ENCODE results near the gene FAM13A.

FAM13A gene

DNA sequence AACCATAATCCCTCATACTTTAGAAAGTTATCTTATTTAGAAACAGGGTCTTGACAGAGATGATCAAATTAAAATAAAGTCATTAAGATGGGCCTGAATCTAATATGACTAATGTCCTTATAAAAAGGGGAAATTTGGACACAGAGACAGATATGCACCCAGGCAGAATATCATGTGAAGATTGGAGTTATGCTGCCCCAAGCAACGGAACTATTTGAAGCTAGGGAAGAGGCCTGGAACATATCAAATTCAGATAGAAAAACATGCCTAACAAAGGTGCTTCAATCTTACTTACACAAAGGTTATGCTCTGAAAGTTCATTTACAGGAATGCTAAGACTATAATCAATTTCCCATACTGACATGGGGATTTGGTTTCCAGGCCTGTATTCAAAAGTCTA, 246.7 kb downstream of the FAM13A start:
- DNase-seq (ENCODE audit: low read depth), result no peak

DNA sequence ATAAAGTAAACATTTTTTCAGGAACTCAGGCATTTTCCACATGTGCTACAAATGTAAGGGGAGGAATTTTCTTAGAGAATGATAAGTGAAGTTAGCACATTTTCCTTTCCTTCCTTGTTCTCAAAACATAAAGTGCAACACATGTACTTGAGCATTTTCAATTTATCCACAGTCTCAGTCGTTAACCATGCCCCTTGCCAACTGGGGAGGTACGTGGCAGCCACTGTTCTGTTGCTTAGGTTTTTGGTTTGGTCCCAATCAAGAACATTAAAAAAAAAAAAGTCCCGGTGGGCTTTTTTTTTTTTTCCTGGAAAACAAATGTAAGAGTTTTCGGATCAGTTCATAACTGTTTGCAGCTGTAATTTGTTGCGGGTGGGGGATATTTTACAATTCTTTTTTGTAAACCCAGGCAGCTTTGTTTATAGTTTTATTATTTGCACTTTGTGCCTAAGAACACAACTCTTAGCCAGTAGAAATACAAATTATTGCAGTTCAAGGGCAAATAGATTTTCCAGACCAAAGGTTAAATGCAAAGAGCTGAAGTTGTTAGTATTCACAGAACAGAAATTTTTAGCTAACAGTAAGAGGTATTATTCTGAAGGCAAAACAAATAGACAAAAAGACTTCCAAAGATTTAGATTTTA, 247.3 kb downstream of the FAM13A start:
- no peak for DNase-seq (ENCODE audit: low read depth)

DNA sequence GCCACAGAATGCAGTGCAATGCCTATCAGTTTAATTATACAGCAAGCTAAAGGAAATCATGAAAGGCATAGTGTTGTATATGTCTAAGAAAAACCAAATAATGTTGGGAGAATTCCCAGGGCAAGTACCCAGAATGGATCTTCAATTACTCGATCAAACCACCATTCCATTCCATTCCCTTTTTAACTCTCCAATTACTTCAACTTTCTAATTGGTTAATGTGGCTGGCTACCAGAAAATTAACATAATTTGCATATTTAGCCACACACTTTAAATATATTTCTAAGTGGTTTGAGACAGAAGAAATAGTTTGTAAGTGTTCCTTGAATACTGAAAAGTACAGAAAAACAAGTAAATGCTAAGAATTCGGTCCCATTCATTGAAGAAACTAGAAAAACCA, 247.9 kb downstream of the FAM13A start:
- DNase-seq (ENCODE audit: low read depth), result no peak

DNA sequence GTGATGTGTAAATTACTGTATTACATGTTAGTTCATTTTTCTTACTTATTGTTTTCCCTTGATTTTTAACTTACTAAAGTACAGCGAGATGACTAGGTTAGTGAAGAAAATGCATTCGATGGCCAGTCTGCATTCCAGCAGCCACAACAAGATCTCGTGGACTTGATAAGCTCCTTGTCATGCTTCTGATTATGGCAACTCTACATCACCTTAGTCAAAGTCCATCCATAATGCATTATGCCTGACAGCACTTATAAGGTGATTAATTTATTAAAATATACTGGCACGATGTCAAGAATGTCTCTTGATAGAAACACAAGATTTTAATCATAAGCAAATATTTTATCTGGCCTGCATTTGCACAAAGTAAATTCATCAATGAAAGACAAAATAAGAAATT, 249.5 kb downstream of the FAM13A start:
- no peak for DNase-seq (ENCODE audit: low read depth)

DNA sequence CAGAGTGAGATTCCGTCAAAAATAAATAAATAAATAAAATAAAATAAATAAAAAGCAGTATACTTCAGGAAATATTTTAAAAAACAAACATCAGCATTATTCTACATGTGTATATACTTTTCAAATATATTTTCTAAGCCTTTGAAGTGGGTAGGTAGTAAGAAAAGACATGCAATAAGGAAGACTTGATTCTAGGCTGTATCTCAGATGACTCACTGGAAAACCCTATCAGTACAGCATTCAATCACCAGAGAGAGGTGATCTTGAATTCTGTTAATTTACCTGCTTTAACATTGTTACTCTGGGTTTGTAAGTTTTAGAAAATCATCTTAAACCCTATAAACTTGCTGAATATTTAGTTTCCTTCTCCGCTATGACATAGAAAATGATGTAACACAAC, 252.8 kb downstream of the FAM13A start:
- no peak for DNase-seq (ENCODE audit: low read depth)

DNA sequence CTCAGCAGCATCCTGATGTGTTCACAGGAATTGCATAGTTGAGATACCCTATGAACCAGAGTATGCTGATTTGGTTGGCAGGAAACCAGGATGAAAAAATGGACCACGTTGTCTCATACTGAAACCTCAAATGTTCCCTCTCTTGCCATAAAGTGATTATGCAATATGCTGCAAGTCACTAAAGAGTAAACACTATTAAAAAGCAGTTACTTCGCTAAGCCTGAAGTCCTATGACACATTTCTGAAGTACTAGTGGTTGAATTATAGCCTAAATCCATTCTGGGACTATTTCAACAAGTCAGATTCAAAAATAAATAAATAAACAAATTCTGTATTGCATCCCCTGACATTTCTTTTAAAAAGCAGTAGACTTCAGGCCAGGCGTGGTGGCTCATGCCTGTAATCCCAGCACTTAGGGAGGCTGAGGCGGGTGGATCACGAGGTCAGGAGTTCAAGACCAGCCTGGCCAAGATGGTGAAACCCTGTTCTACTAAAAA, 253.3 kb downstream of the FAM13A start:
- no peak for DNase-seq (ENCODE audit: low read depth)

DNA sequence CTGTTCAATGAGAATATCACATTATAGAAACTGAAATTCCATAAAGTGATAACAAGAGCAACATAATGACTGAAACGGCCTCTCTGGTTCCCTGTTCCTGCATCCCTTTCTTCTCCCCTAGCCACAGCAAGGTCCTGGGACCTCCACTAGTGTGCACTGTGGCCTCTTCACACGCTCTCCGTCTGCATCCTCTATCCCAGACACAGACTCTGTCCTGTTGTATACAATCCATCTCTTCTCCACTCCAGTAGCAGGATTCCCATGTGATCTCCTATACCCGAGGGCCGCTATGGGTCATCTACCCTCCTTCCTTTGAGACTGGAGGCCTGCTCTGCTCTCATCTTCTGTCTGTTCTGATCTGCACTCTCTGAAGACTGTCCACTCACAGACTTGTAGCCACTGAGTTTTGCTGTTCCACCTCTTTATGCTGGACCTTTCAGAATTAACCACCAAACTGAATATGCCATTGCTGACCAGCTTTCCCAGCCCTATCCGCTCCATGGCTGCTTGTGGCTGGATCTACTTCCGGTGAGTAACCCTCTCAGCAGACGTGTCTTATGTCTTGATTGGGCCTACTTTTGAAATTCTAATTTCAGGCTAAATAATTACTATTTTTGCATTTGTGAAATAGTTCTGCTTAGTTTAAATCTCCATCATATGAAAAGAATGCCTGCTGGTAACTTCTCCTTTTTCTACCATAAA, 254.2 kb downstream of the FAM13A start:
- DNase-seq (ENCODE audit: low read depth), result no peak

DNA sequence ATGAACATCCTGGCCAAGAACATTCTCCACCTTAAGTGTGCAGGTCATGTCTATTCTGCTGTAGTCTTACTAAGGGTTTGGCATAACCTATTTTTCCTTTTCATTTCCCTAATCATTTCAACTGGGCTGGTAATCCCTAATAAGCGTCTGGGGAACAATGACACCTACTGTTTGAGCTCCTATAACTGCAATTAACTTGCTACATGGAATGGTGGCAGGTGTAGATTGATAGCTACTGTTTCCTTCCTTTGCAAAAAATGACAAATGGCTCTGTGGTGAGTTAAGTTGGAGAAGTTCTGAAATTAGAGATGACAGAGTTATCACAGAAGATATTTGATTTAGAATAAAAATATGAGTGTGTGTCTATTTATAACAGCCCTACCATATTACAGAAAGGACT, 254.8 kb downstream of the FAM13A start:
- no peak for DNase-seq (ENCODE audit: low read depth)

DNA sequence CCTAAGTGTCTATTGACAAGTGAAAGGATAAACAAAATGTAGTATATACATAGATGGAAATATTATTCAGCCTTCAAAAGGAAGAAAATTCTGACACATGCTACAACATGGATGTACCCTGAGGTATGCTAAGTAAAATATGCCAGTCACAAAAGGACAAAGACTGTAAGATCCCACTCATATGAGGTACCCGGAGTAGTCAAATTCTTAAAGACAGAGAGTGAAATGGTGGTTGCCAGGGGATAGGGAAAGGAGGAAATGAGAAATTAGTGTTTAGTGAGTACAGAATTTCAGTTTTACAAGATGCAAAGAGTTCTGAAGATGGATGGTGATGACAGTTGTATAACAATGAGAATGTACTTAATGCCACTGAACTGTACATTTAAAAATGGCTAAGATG, 257.1 kb downstream of the FAM13A start:
- no peak for DNase-seq (ENCODE audit: low read depth)

DNA sequence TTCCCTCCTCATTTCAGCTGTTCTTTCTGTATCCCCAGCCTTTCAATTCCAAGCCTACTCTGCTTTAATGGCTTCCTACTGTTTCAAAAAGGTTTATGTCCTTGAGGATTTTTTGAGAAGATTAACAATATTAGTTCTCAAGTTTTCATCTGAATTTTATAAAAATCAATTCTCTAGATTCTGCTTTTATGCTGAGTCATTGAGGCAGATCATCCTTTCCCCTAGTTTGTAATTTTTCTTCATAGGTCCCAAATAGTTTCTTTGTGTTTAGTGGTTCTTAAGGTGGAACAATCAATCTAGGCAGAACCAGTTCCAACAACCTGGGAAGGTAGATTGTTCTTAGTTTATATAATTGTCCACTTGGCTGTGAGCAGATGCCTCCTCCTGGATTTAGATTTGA, 259.3 kb downstream of the FAM13A start:
- no peak for DNase-seq (ENCODE audit: low read depth)

DNA sequence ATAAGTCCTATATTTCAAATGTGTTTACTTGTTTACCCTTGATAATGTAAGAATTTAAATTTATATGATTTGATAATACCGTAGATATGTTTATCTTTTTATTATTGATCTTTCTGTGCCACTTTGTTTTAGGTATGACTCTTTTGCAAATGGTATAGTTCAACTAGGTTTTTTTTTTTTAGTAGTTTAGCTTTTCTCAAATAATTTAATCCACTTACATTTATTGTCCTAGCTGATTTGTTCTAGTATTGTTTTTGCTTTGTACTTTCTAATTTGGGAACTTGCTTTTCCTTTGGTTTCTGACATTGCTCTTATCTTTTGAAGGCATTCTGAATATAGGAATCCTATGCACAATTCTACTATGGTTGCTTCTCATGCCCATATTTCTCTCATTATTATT, 260.4 kb downstream of the FAM13A start:
- no peak for DNase-seq (ENCODE audit: low read depth)

DNA sequence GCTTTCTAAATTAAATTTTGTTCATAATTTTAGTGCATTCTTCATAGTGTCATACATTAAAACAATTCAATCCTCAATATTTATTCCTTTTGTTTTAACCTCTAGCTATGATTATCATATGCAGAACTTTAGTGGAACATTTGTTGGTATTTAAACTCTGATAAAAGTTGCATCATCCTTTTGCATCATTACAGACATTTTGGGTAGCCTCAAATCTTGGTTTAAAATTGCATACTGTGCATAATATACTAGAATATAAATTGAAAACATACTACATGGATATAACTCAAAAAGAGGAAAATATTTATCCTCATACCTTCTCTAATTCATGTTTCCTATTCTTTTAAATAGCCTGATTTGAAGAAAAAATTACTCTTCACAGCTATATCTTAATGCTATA, 262.0 kb downstream of the FAM13A start:
- no peak for DNase-seq (ENCODE audit: low read depth)

DNA sequence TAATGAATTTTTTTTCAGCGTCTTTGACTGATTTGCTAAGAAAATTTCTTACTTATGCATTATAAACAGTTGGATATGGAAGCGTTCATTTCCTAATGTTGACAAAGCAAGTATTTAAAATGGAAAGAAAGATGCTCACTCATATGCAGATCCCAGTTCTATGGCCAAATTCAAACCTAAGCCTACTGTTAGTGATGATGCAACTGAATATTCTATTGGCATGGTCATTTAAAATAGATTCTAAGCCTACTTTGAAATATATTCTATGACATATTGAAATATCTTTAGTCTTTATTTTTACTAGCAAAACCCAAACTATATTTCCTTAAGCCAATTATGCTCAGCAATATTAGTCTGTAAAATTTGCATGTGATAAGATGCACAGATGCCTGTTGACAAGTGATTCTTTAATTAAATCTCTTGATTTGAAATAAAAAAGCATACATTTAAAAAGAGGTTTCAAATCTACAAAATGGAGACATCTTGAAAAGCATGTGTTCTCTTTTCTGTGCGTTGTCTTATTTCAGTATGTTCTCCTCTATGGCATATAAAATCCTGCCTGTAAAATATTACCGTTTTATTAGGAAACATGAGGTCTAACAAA, 262.8 kb downstream of the FAM13A start:
- DNase-seq (ENCODE audit: low read depth), result no peak

DNA sequence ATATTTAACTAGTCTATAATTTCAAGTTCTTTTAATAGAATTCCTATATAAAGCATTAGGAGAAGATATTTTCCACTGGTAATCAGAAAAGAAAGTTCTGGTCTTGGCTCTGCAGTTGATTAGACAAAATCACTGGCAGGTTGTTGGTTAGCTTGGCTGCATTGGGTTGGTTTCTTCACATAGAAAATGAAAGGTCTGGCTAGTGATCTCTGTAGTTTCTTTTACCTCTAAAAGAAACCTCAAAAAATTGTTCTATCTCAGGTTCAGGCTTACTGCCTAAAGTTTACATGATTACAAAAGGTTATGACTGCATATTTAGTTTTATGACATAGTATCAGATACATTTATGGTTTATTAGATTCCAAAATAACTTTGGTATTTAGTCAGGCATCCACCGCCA, 263.5 kb downstream of the FAM13A start:
- no peak for DNase-seq (ENCODE audit: low read depth)

DNA sequence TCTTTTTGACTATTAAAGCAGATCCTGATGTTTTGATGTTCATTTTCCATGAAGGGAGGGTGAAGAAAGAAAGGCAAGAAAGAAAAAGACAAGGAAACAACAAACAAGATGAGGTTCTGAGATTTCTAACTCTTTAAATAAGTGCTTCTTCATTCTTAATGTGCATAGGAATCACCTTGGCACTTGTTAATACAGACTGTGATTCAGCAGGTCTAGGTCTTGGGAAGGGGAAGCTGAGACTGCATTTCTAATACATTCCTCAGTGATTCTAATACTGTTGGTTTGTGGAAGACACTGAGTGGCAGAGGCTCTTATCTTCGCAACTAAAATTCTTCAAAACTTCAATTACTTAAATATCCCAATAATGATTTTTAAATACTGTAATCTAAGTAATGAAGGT, 264.2 kb downstream of the FAM13A start:
- DNase-seq (ENCODE audit: low read depth), result no peak

DNA sequence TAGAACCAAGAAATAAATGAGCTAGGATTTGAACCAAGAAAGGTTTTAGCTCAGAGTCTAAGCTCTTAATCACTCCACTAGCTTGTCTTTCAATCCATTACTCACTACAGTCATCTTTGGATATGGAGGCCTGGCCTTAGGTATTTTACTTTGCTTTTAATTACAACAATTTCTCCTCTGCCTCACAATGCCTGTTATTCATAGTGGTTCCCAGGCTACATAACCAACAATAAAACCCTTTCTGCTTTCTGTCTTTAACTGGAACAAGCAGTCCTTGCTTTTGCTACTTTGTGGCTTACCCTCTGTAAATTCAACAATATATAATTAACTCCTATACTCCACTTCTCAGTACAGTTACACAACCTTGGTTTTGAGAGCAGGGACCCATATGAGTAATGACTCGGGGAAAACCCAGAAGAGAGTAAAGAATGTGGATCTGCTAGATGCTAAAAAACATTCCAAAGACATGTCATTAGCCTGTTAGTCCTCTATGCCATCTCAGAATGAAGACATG, 264.7 kb downstream of the FAM13A start:
- no peak for DNase-seq (ENCODE audit: low read depth)

DNA sequence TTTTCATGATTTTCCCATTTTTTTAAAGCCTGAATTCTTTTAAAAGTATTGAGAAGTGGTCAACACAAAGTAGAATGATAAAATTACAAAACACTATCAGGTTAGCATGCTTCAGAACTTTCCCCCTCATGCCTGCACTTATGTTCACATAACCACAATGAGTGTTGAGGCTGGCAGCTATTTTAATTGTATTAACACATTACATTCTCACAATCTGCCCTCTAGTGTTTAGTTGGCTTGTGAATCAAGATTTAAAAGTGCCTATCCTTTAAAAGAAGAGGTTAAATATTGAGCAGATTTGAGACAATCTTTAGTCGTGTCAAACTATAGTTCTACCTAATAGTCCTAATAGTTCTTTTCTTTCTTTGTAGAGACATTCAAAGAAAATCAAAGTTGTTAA, 265.7 kb downstream of the FAM13A start:
- DNase-seq (ENCODE audit: low read depth), result no peak

DNA sequence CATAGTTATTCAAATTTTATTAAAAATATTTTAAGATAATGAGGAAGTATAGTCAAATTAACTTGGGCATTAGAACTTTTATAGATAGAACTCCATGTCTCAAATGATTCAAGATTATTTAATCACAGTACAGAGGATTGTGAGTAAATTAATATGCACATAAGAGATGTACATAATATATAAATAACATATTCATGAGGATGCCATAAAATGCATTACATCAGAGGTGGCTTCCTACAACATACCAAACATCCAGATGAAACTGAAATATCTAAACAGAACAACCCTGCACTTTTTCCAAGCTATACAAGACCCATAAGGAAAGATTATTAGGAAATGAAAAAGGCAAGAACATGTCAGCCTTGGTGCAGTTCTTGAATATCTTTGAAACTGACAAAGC, 268.1 kb downstream of the FAM13A start:
- no peak for DNase-seq (ENCODE audit: low read depth)

DNA sequence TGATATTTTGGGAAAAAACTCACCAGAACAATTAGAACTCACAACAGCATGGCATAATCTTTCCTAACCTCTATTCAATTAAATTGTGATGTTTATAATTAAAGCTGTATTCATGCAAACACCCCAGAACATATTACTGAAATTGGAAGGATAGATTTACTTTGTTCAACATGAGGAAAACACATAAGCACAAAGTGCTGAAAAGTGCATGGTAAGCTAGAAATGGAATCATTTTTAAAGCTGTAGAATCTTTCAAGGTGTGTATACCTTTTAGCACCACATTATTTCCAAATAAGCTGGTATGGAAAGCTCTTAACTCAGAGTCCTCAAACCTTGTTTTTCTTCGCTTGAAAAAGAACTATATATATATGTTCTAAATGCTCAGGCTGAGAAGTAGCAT, 268.6 kb downstream of the FAM13A start:
- DNase-seq (ENCODE audit: low read depth), result no peak

DNA sequence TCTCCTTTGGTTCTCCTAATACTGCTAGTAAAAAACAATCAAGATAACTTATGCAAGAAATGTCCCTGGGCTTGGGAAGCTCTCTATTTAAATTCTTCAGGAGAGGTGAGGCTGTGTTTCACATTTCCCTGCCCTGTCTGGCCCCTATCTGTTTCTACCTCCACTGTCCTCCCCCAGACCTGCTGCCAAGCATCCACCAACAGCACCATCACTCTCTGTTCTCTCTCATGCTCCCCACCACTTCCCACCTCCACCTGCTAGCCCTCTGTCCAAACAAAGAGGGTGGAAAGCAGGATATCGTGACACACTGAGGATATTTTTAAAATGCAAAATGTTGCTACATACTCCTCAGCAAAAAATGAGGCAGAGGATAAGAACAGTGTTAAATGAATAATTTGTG, 271.0 kb downstream of the FAM13A start:
- DNase-seq (ENCODE audit: low read depth), result no peak

DNA sequence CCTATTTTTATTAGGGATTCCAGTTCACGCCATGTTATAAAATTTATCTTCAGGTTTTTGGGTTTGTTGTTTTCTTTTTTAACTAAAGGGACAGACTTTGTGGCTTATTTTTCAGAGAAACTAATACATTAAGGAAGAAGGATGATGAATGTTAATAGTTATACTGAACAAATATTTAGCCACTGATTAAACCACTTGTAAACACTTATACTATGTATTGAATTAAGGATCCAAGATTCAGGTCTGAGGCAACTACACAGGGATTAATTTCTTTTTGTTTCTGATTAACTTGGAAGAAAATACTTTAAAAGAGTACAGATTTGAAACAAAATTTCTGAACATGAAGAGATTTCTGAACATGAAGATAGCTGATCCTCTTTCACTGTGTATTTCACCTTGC, 276.6 kb downstream of the FAM13A start:
- no peak for DNase-seq (ENCODE audit: low read depth)

DNA sequence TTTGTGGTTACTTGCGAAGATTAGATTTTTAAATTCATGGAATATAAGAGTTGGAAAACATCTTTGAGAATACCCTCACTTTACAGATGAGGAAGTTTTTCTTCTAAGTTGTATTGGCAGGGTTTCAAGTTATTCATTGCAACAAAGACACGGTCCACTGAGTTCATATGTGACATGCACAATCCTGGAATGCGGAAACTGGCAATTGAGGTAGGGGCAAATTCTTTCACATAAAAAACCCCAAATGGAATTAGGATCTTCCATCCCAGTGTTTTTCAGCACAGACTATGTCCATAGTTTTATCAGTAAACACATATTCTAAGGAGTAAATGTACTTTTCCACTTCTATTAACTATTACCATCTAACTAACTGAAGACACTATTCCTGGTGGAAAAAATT, 277.6 kb downstream of the FAM13A start:
- DNase-seq (ENCODE audit: low read depth), result no peak

DNA sequence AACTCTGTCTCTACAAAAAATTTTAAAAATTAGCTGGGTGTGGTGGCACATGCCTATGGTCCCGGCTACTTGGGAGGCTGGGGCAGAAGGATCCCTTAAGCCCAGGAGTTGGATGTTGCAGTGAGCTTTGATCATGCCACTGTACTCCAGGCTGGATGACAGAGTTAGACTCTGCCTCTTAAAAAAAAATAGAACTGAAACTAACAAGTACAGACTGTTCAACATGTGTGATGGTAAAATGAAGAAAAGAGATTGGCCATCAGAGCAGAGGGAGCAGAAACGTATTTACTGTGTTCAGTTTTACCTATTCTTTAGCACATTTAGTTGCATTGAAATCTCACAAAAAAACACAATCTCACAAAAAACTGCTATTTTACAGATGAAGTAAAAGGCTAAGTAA, 281.5 kb downstream of the FAM13A start:
- no peak for DNase-seq (ENCODE audit: low read depth)
